K562 (cell line): ENCODE measurements around the gene CFAP69. TPM values are rescaled to one million over a fixed set of nuclear protein-coding genes. Genes with fewer than 3 reads are reported as not detected.

Experiments used
- ATAC-seq: fragments of 200-7000 bp; cut with Tn5 transposase; 3 replicates; pipeline ENCODE4 v1.9.1; 2020; ENCODE audit warnings: moderate library complexity
- BruUV-seq: library from RNA; stranded (reverse); fragments of 400-500 nt; replicated peaks from 2 replicates; lab custom pipeline; 2021; lab: Mats Ljungman, UMichigan
- CTCF ChIA-PET: fragments of 300-600 bp; formaldehyde crosslinking; extraction: SDS; loops from one replicate; lab custom pipeline; 2021; ENCODE audit warnings: low intra/inter-chr PET ratio; lab: Yijun Ruan, JAX
- POLR2A ChIA-PET: fragments of 300-600, 350-650 bp; sonication (Branson Sonifier 250); formaldehyde crosslinking; extraction: SDS; loops from one replicate; lab custom pipeline; 2021; ENCODE audit warnings: antibody characterized with exemption, inconsistent platforms; lab: Yijun Ruan, JAX
- DNase-seq, 4 experiments: peaks; one replicate each; pipeline versions ENCODE4 v3.0.0 to v3.0.0-alpha.2; 2011 to 2018; ENCODE audit warnings: low spot score in 3 of 4, mixed read lengths in 3 of 4; ENCODE audit errors: extremely low read depth in 1 of 4
- FAIRE-seq: peaks from 2 replicates; lab custom pipeline; 2011; peaks lifted over from hg19 to GRCh38; lab: Jason Lieb, UNC
- H2AFZ ChIP-seq: 2 replicates; pipeline ENCODE4 v1.6.0; 2011; ENCODE audit warnings: low read depth, low read length, control low read depth, inconsistent platforms
- H3K27ac ChIP-seq: fragments of 200-600 bp; 3 replicates; pipeline ENCODE4 v1.8.0; 2011; ENCODE audit warnings: low read depth, mild to moderate bottlenecking, control low read depth, inconsistent platforms, low read length, moderate library complexity, mixed read lengths; ENCODE audit errors: extremely low read depth
- H3K27me3 ChIP-seq, 2 experiments: fragments of 300-600 bp in 1 of 2; 2 replicates in 1 of 2; 3 replicates in 1 of 2; pipeline versions ENCODE4 v1.6.0 to v1.8.0; 2011; ENCODE audit warnings: inconsistent platforms in 2 of 2, low read length in 2 of 2, mild to moderate bottlenecking in 1 of 2, mixed read lengths in 1 of 2, moderate library complexity in 1 of 2; ENCODE audit not compliant: control insufficient read depth in 2 of 2, insufficient read depth in 2 of 2
- H3K36me3 ChIP-seq: fragments of 300-600 bp; 3 replicates; pipeline ENCODE4 v1.8.0; 2011; ENCODE audit warnings: mild to moderate bottlenecking, low read length, inconsistent platforms; ENCODE audit not compliant: control insufficient read depth, insufficient read depth
- H3K4me1 ChIP-seq, 2 experiments: fragments of 200-600 bp in 1 of 2; replicated peaks in 1 of 2; 2 replicates in 1 of 2; 3 replicates in 1 of 2; pipeline versions ENCODE4 v1.5.1 to v1.8.0; 2011; ENCODE audit warnings: inconsistent platforms in 2 of 2, low read length in 2 of 2, mild to moderate bottlenecking in 1 of 2, mixed read lengths in 1 of 2, moderate library complexity in 1 of 2; ENCODE audit not compliant: control insufficient read depth in 2 of 2, insufficient read depth in 2 of 2
- H3K4me2 ChIP-seq: 2 replicates; pipeline ENCODE4 v1.6.1; 2011; ENCODE audit warnings: low read length, control low read depth, inconsistent platforms, mixed read lengths; ENCODE audit not compliant: insufficient read depth
- H3K4me3 ChIP-seq: fragments of 200-600 bp; sonication (generic), shearing (Covaris generic); 2 replicates; pipeline ENCODE4 v1.5.1; 2016; ENCODE audit warnings: control low read depth, inconsistent platforms
- H3K79me2 ChIP-seq: fragments of 200-600 bp; 3 replicates; pipeline ENCODE4 v1.8.0; 2011; ENCODE audit warnings: low read length, inconsistent platforms; ENCODE audit not compliant: control insufficient read depth, insufficient read depth
- H3K9ac ChIP-seq, 2 experiments: 2 replicates each; pipeline versions ENCODE4 v1.6.0 to v1.6.1; 2011; ENCODE audit warnings: low read depth in 2 of 2, low read length in 2 of 2, control low read depth in 1 of 2, inconsistent platforms in 1 of 2, mild to moderate bottlenecking in 1 of 2, mixed read lengths in 1 of 2; ENCODE audit not compliant: insufficient read depth in 1 of 2
- H3K9me1 ChIP-seq: one replicate; pipeline ENCODE4 v1.6.0; 2011; ENCODE audit warnings: inconsistent platforms, mild to moderate bottlenecking, low read length, moderate library complexity; ENCODE audit not compliant: control insufficient read depth, insufficient read depth
- H3K9me3 ChIP-seq: replicated peaks from 2 replicates; pipeline ENCODE4 v1.5.1; 2011; ENCODE audit warnings: low read depth, low read length, inconsistent platforms; ENCODE audit not compliant: control insufficient read depth, insufficient read depth
- H4K20me1 ChIP-seq: replicated peaks from 2 replicates; pipeline ENCODE4 v1.6.1; 2011; ENCODE audit warnings: low read length, inconsistent platforms, mixed read lengths; ENCODE audit not compliant: control insufficient read depth, insufficient read depth
- NR1H2 ChIP-seq: sonication (generic); formaldehyde crosslinking; IDR thresholded peaks from 2 replicates; pipeline ENCODE4 v1.4.0; 2020; ENCODE audit warnings: mild to moderate bottlenecking, missing genetic modification reagents
- PHF20 ChIP-seq: fragments of 450-650 bp; IDR thresholded peaks from 2 replicates; pipeline ENCODE4 v1.6.1; 2018; ENCODE audit not compliant: partially characterized antibody
- SMARCA5 ChIP-seq: fragments of 450-650 bp; IDR thresholded peaks from 2 replicates; pipeline ENCODE4 v1.6.1; 2016
- ZKSCAN8 ChIP-seq: fragments of 200-800 bp; sonication (Bioruptor generic); IDR thresholded peaks from 2 replicates; pipeline ENCODE4 v1.6.1; 2016; ENCODE audit warnings: missing genetic modification characterization, missing compliant biosample characterization
- ZNF175 ChIP-seq: fragments of 200-800 bp; sonication (Bioruptor generic); IDR thresholded peaks from 2 replicates; pipeline ENCODE4 v1.6.1; 2016; ENCODE audit warnings: low read depth, mild to moderate bottlenecking, missing genetic modification characterization, missing compliant biosample characterization
- ZNF311 ChIP-seq: fragments of 250-450 bp; sonication (Bioruptor Pico); IDR thresholded peaks from 2 replicates; pipeline ENCODE4 v1.4.0; 2020; ENCODE audit warnings: mild to moderate bottlenecking, moderate library complexity
- WGBS: fragments of 100-300 bp; shearing (Covaris generic); methylation state at CpG from one replicate; pipeline ENCODE4 v1.1.6; 2016; ENCODE audit warnings: low coverage, mixed read lengths; ENCODE audit not compliant: insufficient coverage; ENCODE audit errors: missing lambda C conversion rate; 5-methylcytosine and 5-hydroxymethylcytosine counted together
- in situ Hi-C: fragments of 300-500 bp; cut with MboI; formaldehyde crosslinking; loops from 4 replicates; pipeline ENCODE4 v1.15.0; 2018; ENCODE audit warnings: inconsistent platforms, mixed read lengths
- intact Hi-C: fragments of 100-400 bp; cut with micrococcal nuclease; formaldehyde crosslinking; loops from 2 replicates; pipeline ENCODE4 v1.14.2; 2022
- polyA plus RNA-seq, 8 experiments: library from polyadenylated mRNA; depleted of rRNA in 4 of 8; stranded (reverse) in 5 of 8; unstranded in 3 of 8; fragments of >200 nt; fragmentation: Nextera tagmentation in 2 of 8; fragmentation: Illumina TruSeq in 1 of 8; extraction: Ambion mirVana in 2 of 8; extraction: Trizol in 1 of 8; gene quantifications; 2 replicates each; pipeline versions ENCODE4 v1.2.1 to v1.2.3, GENCODE V29; 2011 to 2014; ENCODE audit warnings: inconsistent platforms in 1 of 8, missing spikeins in 1 of 8
- total RNA-seq, 7 experiments: library from RNA; depleted of rRNA in 6 of 7; stranded (reverse); fragments of >200 nt in 6 of 7; fragmentation: Illumina TruSeq in 2 of 7; extraction: Trizol in 2 of 7; gene quantifications; 2 replicates each; pipeline versions ENCODE4 v1.2.1 to v1.2.3, GENCODE V29; 2011 to 2021; ENCODE audit warnings: low replicate concordance in 1 of 7
- TF ChIP-seq, protein P1 (sequence below): sonication (generic); formaldehyde crosslinking; IDR thresholded peaks from 2 replicates; pipeline ENCODE4 v1.8.0; 2022; ENCODE audit warnings: missing genetic modification reagents, mild to moderate bottlenecking, moderate library complexity, borderline replicate concordance

CFAP69 gene
- total and polyA plus RNA-seq, 9 of the 15 experiments (the other 6 are each of a cell fraction or from before 2014, with no cell fraction given), result 0.24 to 5.1 (median 1.7) TPM

DNA sequence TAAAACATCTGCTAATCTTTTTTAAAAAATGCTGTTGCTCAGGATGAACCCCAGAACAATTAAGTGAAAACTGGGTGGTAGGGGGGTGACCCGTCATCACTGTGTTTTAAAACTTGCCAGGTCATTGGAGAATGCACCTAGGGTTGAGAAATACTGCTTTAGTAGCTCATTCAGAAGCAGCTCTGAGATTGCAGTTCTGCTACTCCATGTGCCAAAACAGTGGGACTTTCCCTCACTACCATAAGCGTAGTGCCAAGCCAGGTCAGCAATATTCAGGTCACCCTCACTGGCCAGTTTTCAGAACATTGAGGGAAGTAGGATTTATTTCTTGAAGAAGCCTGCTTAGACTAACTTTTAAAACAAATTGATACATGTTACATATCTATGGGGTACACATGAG is 28.2 kb upstream of the CFAP69 start:
- H4K20me1 ChIP-seq, result no peaks in the 10 kb centered on the region
- H3K4me1 ChIP-seq, result peaks cover 0 to 3% of the 10 kb centered on the region in 2 experiments; a peak in 2 of 5 replicates
- ATAC-seq, result no peak
- ChIA-PET CTCF (no interaction called here), POLR2A (interaction anchor here (0.5 to 1.1 kb wide), 3 partner anchors 10 to 910 kb away, joined by 3 to 6 read pairs (median 3); no protein-coding TSS in a partner anchor)
- no peak overlapping the region for H3K4me2 ChIP-seq
- no peaks in the 10 kb centered on the region for H3K79me2 ChIP-seq
- no TSS peak for BruUV-seq
- in situ Hi-C loops, result no loop called here
- FAIRE-seq, result no peak
- DNase-seq, result no peak
- H3K36me3 ChIP-seq, result no peaks in the 10 kb centered on the region
- H3K9ac ChIP-seq, result no peak overlapping the region
- no peaks in the 10 kb centered on the region for H3K9me3 ChIP-seq
- H3K9me1 ChIP-seq, result no peaks in the 10 kb centered on the region
- WGBS, result 0% methylated on average over 2 of the region's 2 CpGs
- H3K4me3 ChIP-seq, result no peak overlapping the region
- peaks cover 6% of the 10 kb centered on the region in 2 experiments; a peak in 4 of 5 replicates for H3K27me3 ChIP-seq
- TF ChIP-seq PHF20 (no peak), NR1H2 (CRISPR knock-in tag) (no peak), ZNF311 (CRISPR knock-in tag) (no peak), ZKSCAN8 (CRISPR knock-in tag) (no peak), ZNF175 (no peak), SMARCA5 (no peak)
- TF ChIP-seq, protein P1, sequence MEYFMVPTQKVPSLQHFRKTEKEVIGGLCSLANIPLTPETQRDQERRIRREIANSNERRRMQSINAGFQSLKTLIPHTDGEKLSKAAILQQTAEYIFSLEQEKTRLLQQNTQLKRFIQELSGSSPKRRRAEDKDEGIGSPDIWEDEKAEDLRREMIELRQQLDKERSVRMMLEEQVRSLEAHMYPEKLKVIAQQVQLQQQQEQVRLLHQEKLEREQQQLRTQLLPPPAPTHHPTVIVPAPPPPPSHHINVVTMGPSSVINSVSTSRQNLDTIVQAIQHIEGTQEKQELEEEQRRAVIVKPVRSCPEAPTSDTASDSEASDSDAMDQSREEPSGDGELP (CRISPR knock-in tag), result no peak
- H2AFZ ChIP-seq, result no peak overlapping the region
- intact Hi-C loops, result no loop called here
- no peak overlapping the region for H3K27ac ChIP-seq
